Activated CD4-positive, alpha-beta T cell treated with anti-CD3 and anti-CD28 coated beads, Interleukin-10, Interleukin-2, amounts not matched to agents 100 ng/mL and 50 ng/mL, durations not matched to agents 16 hours and 8 hours (primary cell): ENCODE results near the gene ARFGAP2.

Source experiments
- DNase-seq: peaks from one replicate; pipeline ENCODE4 v3.0.0-alpha.2; 2020

ARFGAP2 gene

DNA sequence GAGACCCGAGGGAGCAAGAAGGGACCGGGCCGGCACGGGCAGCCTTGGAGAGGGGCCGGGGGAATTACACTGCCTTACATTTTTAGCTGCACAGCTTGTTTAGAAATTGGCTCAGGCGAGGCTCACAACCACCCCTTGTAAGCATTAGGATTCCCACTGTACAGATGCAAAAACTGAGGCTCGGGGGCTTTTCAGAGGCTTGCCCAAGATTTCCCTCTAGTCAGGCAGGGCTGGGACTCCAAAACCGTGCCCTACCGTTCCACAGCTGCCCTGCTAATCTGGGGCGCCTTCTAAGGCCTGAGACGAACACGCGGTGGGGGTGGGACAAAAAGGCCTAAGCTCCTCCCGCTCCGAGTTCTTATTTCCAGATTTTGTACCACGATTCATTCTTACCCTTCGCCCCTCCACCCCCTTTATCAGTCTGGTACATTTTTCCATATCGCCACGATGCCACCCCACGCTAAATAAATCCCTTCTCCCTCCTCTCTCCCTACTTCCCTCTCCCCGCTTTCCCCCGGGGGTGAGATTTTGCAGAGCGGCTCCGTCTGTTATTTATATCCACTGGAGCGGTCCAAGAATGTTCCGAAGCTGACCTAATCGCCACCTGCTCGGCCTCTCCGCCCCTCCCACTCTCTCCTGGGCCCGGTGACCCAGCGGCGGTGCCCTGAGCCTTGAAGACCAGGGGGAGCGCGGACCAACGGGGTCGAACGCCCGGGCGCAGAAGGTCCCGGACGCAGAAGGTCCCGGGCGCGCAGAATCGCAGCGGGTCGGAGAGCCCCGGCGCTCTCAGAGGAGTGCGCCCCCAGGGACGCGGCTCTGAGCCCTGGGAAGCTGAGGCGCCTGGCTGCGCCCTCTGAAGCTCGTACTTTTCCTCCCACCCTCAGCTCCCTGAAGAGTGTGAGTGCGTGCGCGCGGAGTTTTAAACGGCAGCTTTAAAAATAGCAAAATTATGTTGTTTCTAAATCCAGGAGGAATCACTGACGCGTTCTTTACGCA is 10.3 kb upstream of the ARFGAP2 start:
- peak; percentile 42 for DNase-seq

DNA sequence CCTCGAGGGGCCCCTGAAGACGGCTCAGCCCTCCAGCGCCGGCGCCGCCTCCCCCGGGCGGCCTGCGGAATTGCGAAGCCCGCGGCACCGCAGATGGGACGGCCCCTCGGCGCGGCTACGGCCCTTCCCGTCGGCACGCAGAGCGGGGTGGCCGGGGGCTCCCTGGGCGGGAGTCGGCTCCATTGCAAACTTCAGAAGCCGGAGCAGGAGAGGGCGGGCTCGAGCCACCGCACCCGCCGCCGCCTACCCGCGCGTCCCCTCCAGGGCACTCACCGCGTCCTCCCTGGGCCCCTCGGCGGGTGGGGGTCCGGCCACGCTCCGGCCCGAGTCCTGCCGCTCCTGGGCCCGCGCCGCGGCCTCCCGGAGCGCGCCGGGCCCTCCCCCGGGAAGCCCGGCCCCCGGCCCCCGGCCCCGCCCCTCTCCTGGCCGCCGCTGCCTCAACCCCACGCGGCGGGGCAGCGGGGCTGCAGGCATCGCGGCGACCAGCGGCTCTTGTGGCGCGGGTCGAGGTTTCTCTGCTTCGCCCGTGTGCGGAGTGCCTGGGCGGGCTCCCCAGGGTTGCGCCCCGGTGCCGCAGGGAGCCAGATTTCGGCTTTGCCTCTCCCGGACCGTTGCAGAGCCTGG is 9.5 kb upstream of the ARFGAP2 start, which contains the start of gene PACSIN3:
PACSIN3 (minus strand) TSS at position 359 of the 624 bp plus-strand sequence. CDS start 3,707 bp downstream, outside the sequence.
- peak; percentile 53 for DNase-seq

GRCh38 chr11:47185305-47186075 is 8.8 kb upstream of the ARFGAP2 start:
- no peak for DNase-seq

DNA sequence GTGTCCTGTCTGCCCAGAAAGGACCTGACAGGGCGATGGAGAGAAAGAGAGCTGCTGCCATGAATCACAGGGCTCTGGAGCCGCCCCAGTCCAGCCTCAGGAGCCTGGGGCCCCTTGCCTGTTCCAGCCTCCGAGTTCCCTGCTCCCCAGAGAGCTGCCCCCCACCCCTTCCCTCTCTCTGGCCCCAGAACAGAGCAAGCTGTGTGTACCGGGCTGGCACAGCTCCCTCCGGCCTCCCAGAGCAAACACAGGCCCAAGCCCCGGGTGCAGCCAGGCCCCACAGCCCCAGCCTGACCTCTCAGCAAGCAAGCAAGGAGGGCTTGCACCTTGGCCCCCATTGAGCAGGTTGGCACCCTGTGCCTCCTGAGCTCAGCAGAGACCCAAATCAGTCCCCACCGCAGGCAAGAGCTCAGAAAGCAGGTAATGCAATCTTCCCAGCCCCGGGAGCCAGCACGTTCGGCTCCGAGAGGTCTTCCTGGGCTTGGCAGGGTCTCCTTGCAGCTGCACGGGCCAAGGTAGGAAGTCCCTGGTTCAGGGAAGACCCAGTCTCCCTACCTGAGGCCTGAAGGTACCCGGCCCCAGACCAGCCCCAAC is 8.1 kb upstream of the ARFGAP2 start:
- DNase-seq: no peak

DNA sequence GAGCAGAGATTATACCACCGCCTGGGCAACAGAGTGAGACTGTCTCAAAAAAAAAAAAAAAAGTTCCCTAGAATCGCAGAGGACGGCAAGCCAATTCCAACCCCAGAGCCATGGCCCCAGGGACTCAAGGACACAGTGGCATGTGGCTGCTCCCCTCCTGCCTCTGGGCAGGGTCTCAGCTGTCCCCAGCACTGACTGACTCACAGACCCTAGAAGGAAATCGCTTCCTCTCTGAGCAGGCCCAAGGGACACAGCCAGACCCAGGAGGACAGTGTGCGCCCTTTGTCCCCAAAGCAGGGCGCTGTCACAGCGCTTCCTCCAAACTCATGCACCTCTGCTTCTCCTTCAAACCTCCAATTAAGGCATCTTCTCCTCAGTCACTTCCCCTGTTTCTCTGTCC is 7.3 kb upstream of the ARFGAP2 start:
- no peak for DNase-seq

DNA sequence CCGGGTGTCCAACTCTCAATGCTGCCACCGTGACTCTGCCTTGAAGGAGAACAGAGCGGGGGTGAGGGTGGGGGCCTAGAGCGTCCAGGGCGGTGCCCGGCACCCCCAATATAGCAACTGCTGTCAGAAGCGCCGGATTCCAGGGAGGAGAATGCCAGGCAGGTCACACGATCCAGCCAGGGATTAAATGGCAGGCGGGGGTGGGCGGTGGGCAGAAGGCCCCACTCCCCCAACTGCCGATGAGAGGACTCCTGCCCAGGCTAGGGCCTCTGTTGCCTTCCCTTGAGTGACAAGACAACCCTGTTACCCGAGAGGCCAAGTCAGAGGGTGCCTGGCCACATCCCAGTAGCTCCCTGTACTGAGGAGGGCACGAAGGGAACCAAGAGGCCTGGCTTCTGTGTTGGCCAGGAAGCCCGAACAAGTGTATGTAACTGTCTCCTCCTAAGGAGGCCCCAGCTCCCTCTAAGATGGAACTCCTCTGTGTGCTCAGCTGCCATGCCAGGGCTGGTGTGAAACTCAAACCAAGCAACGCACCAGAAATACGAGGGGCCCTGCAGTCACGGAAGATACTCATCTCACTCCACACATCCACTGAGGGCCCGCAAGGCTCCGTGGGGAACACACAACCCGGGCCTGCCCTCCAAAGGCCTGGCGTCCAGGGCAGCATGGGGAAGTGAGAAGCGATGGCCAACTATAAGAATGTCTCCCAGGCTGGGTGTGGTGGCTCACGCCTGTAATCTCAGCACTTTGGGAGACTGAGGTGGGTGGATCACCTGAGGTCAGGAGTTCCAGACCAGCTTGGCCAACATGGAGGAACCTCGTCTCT is 6.6 kb upstream of the ARFGAP2 start:
- DNase-seq: no peak

DNA sequence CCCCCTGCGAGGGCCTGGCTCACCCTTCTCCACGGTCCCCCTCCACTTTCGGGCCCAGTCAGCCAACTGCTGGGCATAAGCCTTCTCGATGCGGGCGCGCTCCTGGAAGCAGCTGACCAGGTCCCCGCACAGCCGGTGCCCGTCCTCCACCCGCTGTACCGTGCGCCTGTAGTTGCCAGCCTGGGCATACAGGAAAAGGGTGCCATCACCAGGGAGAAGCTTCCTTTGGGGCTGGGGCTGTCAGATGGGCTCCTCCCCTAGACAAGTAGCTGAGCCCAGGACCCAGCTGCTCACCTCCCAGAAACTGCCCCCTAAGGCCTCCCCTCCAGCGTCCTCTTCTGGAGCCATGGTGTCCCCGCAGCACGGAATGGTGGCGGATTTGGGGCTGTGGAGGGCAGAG is 5.7 kb upstream of the ARFGAP2 start:
- no peak for DNase-seq

DNA sequence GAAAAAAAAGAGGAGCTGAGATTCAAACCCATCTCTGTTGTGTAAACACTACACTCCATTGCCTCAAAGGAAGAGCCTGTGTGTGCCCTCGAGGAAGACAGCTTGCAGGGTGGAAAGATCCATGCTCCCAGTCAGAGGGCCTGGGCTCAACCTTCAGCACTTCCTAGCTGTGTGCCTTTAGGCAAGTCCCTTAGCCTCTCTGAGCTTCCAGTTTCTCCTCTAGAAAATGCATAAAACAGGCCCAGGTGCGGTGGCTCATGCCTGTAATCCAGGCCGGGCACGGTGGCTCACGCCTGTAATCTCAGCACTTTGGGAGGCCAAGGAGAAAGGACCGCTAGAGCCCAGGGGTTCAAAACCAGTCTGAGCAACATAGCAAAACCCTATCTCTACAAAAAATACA is 4.6 kb upstream of the ARFGAP2 start:
- DNase-seq: no peak

DNA sequence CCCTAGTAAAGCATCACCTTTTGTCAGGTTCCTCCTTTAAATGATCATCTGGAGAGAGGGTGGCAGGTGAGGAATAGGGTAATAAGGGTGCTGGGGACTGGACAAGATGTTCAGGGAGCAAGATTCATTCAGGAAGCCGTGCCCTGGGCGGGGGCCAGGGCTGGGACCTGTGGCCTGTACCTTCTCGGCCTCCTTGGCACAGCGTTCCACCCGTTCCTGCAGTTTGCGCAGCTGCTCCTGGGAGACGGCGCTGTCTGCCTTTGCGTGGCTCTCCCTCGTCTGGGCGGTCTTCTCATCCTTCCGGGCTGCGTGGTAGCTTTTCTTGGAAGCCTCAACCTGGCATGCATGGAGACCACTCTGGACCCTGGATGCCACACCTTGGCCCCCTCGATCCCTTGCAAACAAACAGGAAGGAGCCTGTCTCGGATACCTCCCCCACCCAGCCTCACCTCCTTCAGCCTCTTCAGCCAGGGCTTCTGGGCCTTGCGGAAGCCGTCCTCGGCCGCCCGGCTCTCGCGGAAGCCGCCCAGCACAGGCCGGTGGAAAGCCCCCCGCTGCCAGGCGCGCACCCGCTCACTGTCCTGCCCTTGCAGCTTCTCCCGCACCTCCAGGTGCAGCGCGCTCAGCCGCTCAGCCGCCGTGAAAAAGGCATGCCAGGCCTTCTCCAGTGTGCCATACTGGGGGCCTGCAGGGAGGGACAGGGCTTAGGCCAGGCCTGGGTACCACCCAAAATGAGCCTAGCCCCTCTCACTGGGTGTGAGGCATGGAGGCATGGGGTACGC is 3.5 kb upstream of the ARFGAP2 start:
- no peak for DNase-seq

- DNase-seq: peak; percentile 66
Measured at GRCh38 chr11:47179655-47179991, 2.9 kb upstream of the ARFGAP2 start.

- no peak for DNase-seq
Measured at GRCh38 chr11:47178737-47179654, 2.3 kb upstream of the ARFGAP2 start.

DNA sequence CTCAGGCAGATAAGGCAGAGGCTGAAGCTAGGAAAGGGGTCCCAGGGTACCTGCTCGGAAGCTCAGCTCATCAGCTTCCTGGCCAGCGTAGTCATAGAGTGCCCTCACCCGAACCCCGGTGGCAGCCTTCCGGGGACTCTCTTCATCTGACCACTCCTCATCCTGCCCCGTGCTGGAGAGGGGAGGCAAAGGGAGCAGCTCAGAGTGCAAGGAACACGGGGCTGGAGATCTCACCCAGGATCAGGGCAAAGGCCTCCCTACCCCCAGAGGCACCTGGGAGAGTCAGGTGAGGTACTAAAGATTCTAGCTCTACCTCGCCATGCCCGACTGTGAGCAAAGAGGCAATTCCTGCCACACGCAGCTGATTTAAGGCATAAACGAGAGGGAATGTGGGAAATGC is 1.6 kb upstream of the ARFGAP2 start:
- no peak for DNase-seq

- DNase-seq: no peak
Measured at GRCh38 chr11:47177846-47178245, 1.2 kb upstream of the ARFGAP2 start.

- peak; percentile 84 for DNase-seq
Measured at GRCh38 chr11:47177229-47177845, 658 bp upstream of the ARFGAP2 start.

GRCh38 chr11:47175746-47176327 is 842 bp downstream of the ARFGAP2 start:
- no peak for DNase-seq

DNA sequence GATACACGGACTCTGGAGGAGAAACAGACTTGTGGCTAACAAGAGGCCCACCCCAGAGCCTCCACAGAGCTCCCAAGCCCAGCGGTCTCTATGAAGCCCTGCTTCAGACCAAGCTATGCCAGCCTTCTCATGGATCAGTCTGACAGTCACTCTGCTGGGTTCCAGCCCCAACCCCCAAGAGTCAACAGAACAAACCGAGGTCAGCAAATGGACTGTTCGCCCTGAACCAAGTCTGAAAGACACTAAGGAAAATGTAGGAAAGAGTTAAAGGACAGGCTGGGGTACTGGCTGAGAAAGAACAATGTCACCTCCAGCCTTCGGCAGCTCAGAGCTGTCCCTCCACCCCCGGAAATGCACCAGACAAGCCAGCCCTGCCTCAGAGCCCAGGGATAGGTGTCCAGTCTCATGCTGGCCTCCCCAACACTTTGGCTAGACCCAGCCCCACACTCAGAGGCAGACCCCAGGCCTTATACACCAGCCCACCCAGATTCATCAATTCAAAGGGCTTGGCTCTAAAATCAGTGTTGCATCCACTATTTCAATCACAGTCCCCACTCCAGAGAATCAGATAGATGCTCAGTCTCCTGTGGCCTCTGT is 3.8 kb downstream of the ARFGAP2 start:
- no peak for DNase-seq

- DNase-seq: no peak
Measured at GRCh38 chr11:47171856-47172255, 4.8 kb downstream of the ARFGAP2 start.

GRCh38 chr11:47171061-47171838 is 5.4 kb downstream of the ARFGAP2 start:
- no peak for DNase-seq
